SK-N-SH (cell line): ENCODE results near the gene GLYATL1. TPM values are rescaled to one million over a fixed set of nuclear protein-coding genes. Genes with fewer than 3 reads are reported as not detected.

Experiments used
- CTCF ChIA-PET: fragments of 300-600, 350-600 bp; formaldehyde crosslinking; extraction: SDS; loops from one replicate; lab custom pipeline; 2021; lab: Yijun Ruan, JAX
- POLR2A ChIA-PET: fragments of 350-600 bp; sonication (Branson Sonifier 250); formaldehyde crosslinking; extraction: SDS; loops from one replicate; lab custom pipeline; 2020; ENCODE audit warnings: antibody characterized with exemption, inconsistent platforms; lab: Yijun Ruan, JAX
- DNase-seq: peaks from one replicate; pipeline ENCODE4 v3.0.0; 2012
- H2AFZ ChIP-seq: fragments of 200-600 bp; sonication (generic); 2 replicates; pipeline ENCODE4 v1.8.1; 2016; ENCODE audit warnings: antibody characterized with exemption, mild to moderate bottlenecking, low read depth
- H3F3A ChIP-seq: fragments of 200-600 bp; sonication (generic); replicated peaks from 2 replicates; pipeline ENCODE3; 2016; ENCODE audit warnings: antibody characterized with exemption, mild to moderate bottlenecking; ENCODE audit not compliant: insufficient read depth
- H3K27ac ChIP-seq, 2 experiments: fragments of 200-500 bp in 1 of 2; fragments of 200-600 bp in 1 of 2; sonication (Bioruptor generic) in 1 of 2; sonication (generic), shearing (Covaris generic) in 1 of 2; 2 replicates each; pipeline versions ENCODE4 v1.5.1 to v1.6.1; 2014 to 2016; ENCODE audit warnings: low read depth in 2 of 2, inconsistent platforms in 1 of 2, low read length in 1 of 2, mild to moderate bottlenecking in 1 of 2, mixed read lengths in 1 of 2
- H3K27me3 ChIP-seq: fragments of 200-600 bp; sonication (generic), shearing (Covaris generic); 2 replicates; pipeline ENCODE4 v1.6.1; 2016; ENCODE audit warnings: mixed run types; ENCODE audit not compliant: insufficient read depth
- H3K36me3 ChIP-seq, 2 experiments: fragments of 200-500 bp in 1 of 2; fragments of 200-600 bp in 1 of 2; sonication (Bioruptor generic) in 1 of 2; sonication (generic) in 1 of 2; replicated peaks in 1 of 2; 2 replicates each; pipeline versions ENCODE3 to v1.5.1; 2014 to 2016; ENCODE audit warnings: low read length in 1 of 2, mild to moderate bottlenecking in 1 of 2; ENCODE audit not compliant: insufficient read depth in 2 of 2, control insufficient read depth in 1 of 2
- H3K4me1 ChIP-seq, 2 experiments: fragments of 200-500 bp in 1 of 2; fragments of 200-600 bp in 1 of 2; sonication (Bioruptor generic) in 1 of 2; sonication (generic), shearing (Covaris generic) in 1 of 2; 2 replicates each; pipeline versions ENCODE4 v1.5.1 to v1.6.1; 2014 to 2016; ENCODE audit warnings: low read depth in 1 of 2, low read length in 1 of 2, mixed run types in 1 of 2; ENCODE audit not compliant: insufficient read depth in 2 of 2, control insufficient read depth in 1 of 2
- H3K4me2 ChIP-seq: fragments of 200-600 bp; sonication (generic), shearing (Covaris generic); 2 replicates; pipeline ENCODE4 v1.6.1; 2017; ENCODE audit warnings: mixed run types
- H3K4me3 ChIP-seq, 2 experiments: fragments of 200-500 bp in 1 of 2; fragments of 200-600 bp in 1 of 2; sonication (Bioruptor generic) in 1 of 2; sonication (generic), shearing (Covaris generic) in 1 of 2; 2 replicates each; pipeline versions ENCODE4 v1.5.1 to v1.8.1; 2014 to 2016; ENCODE audit warnings: low read depth in 2 of 2, inconsistent platforms in 1 of 2, low read length in 1 of 2, mild to moderate bottlenecking in 1 of 2, mixed read lengths in 1 of 2, moderate library complexity in 1 of 2
- H3K79me2 ChIP-seq: fragments of 200-600 bp; sonication (generic); 2 replicates; pipeline ENCODE4 v1.8.1; 2017; ENCODE audit warnings: mild to moderate bottlenecking; ENCODE audit not compliant: insufficient read depth
- H3K9ac ChIP-seq: fragments of 200-600 bp; sonication (generic); 2 replicates; pipeline ENCODE4 v1.6.1; 2017; ENCODE audit warnings: mixed run types
- H3K9me2 ChIP-seq: fragments of 200-600 bp; sonication (generic); 2 replicates; pipeline ENCODE4 v1.6.1; 2017; ENCODE audit warnings: mixed run types
- H3K9me3 ChIP-seq: fragments of 200-600 bp; sonication (generic); 2 replicates; pipeline ENCODE4 v1.6.1; 2017; ENCODE audit warnings: mixed run types, mild to moderate bottlenecking, moderate library complexity
- H4K20me1 ChIP-seq: fragments of 200-600 bp; sonication (generic); 2 replicates; pipeline ENCODE4 v1.6.1; 2017; ENCODE audit warnings: mild to moderate bottlenecking, mixed run types; ENCODE audit not compliant: insufficient read depth
- CHD2 ChIP-seq: fragments of 150-350 bp; IDR thresholded peaks from 2 replicates; pipeline ENCODE4 v1.6.1; 2018; ENCODE audit warnings: low read length; ENCODE audit not compliant: partially characterized antibody
- EP300 ChIP-seq, 2 experiments: IDR thresholded peaks; 2 replicates each; pipeline versions ENCODE4 v1.4.0 to v1.6.1; 2012; ENCODE audit warnings: borderline replicate concordance in 1 of 2, low read depth in 1 of 2, low read length in 1 of 2
- FOXJ3 ChIP-seq: sonication (generic); formaldehyde crosslinking; IDR thresholded peaks from 2 replicates; pipeline ENCODE4 v1.5.1; 2020; ENCODE audit warnings: mild to moderate bottlenecking, missing genetic modification reagents
- FOXM1 ChIP-seq: IDR thresholded peaks from 2 replicates; pipeline ENCODE4 v1.4.0; 2012; ENCODE audit warnings: low read depth, mild to moderate bottlenecking
- GABPA ChIP-seq: IDR thresholded peaks from 2 replicates; pipeline ENCODE4 v1.4.0; 2012; ENCODE audit warnings: low read depth, mild to moderate bottlenecking
- GATA2 ChIP-seq: sonication (generic); formaldehyde crosslinking; IDR thresholded peaks from 2 replicates; pipeline ENCODE4 v1.5.0; 2020; ENCODE audit warnings: mild to moderate bottlenecking, missing genetic modification reagents
- POLR2AphosphoS5 ChIP-seq: IDR thresholded peaks from 2 replicates; pipeline ENCODE4 v1.6.1; 2012; ENCODE audit warnings: low read depth, low read length
- RFX5 ChIP-seq: IDR thresholded peaks from 2 replicates; pipeline ENCODE4 v1.6.1; 2012; ENCODE audit warnings: mild to moderate bottlenecking, improper control_type of control experiment, low read length
- RXRA ChIP-seq: IDR thresholded peaks from 2 replicates; pipeline ENCODE4 v1.4.0; 2012; ENCODE audit warnings: low read depth, mild to moderate bottlenecking, borderline replicate concordance
- SMC3 ChIP-seq: IDR thresholded peaks from 2 replicates; pipeline ENCODE4 v1.6.1; 2012; ENCODE audit warnings: low read depth, low read length, improper control_type of control experiment
- TAF1 ChIP-seq: IDR thresholded peaks from 2 replicates; pipeline ENCODE4 v1.6.1; 2012; ENCODE audit warnings: low read depth, mild to moderate bottlenecking, low read length, moderate library complexity, borderline replicate concordance
- TCF12 ChIP-seq: IDR thresholded peaks from 2 replicates; pipeline ENCODE4 v1.4.0; 2012
- YY1 ChIP-seq: IDR thresholded peaks from 2 replicates; pipeline ENCODE4 v1.4.0; 2012; ENCODE audit warnings: low read depth, mild to moderate bottlenecking
- WGBS: methylation state at CpG from one replicate; pipeline ENCODE4 v1.1.6; 2017; ENCODE audit warnings: low lambda C conversion rate; 5-methylcytosine and 5-hydroxymethylcytosine counted together
- polyA plus RNA-seq, 3 experiments: library from polyadenylated mRNA; depleted of rRNA; stranded (reverse); fragments of >200 nt; gene quantifications; 2 replicates each; pipeline ENCODE4 v1.2.3, GENCODE V29; 2012
- TF ChIP-seq, protein P1 (sequence below): IDR thresholded peaks from 2 replicates; pipeline ENCODE4; 2012
- TF ChIP-seq, protein P2 (sequence below): fragments of 150-350 bp; IDR thresholded peaks from 2 replicates; pipeline ENCODE4 v1.6.1; 2016; ENCODE audit warnings: mild to moderate bottlenecking, low read depth, low read length
- TF ChIP-seq, protein P3 (sequence below): IDR thresholded peaks from 2 replicates; pipeline ENCODE4 v1.4.0; 2012; ENCODE audit warnings: low read depth, borderline replicate concordance
- TF ChIP-seq, protein P4 (sequence below): IDR thresholded peaks from 2 replicates; pipeline ENCODE4 v1.4.0; 2012; ENCODE audit warnings: low read depth
- TF ChIP-seq, protein P5 (sequence below): fragments of 150-350 bp; IDR thresholded peaks from 2 replicates; pipeline ENCODE4 v1.6.1; 2017; ENCODE audit warnings: antibody characterized with exemption, low read length, low read depth, borderline replicate concordance

The GLYATL1 gene
- polyA plus RNA-seq, 1 of the 3 experiments (the other 2 are of a cell fraction) = 0.21 TPM

DNA sequence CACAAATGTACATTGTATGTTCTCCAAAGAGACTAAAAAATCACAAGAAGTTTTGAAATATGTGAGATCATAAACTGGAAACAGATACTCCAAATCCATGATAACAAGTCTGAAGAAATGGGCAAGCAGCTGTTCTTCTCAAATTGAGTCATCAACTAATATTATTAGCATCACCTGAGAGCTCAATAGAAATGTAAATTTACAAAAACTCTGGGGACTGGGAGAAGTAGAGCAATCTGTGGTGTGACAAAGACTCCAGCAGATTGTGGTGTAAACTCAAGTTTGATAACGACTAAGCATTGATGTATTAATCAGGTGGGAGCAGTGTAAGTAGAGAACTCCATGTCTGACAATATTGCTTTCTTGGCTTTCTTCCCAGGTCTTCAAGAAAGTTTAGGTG is 53.2 kb downstream of the GLYATL1 start:
- Histone ChIP-seq H3K9me3 (no peaks in the 10 kb centered on the region), H3K4me2 (no peak overlapping the region), H3K36me3 (no peaks in the 10 kb centered on the region), H2AFZ (no peak overlapping the region), H3K79me2 (no peaks in the 10 kb centered on the region), H3F3A (no peaks in the 10 kb centered on the region), H3K9ac (no peak overlapping the region), H3K27me3 (no peaks in the 10 kb centered on the region; the same call in 1 of the 2 replicates), H3K9me2 (no peaks in the 10 kb centered on the region), H4K20me1 (no peaks in the 10 kb centered on the region)
- POLR2A ChIA-PET = no interaction called here
- CTCF ChIA-PET = no interaction called here
- DNase-seq = no peak
- 0% methylated on average over 1 of the region's 1 CpG for WGBS
- TF ChIP-seq, protein P1, sequence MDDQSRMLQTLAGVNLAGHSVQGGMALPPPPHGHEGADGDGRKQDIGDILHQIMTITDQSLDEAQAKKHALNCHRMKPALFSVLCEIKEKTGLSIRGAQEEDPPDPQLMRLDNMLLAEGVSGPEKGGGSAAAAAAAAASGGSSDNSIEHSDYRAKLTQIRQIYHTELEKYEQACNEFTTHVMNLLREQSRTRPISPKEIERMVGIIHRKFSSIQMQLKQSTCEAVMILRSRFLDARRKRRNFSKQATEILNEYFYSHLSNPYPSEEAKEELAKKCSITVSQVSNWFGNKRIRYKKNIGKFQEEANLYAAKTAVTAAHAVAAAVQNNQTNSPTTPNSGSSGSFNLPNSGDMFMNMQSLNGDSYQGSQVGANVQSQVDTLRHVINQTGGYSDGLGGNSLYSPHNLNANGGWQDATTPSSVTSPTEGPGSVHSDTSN = no peak
- TF ChIP-seq RXRA (no peak), TAF1 (no peak), FOXM1 (no peak), RFX5 (no peak), YY1 (no peak), GATA2 (CRISPR knock-in tag) (no peak), FOXJ3 (CRISPR knock-in tag) (no peak), EP300 (IDR thresholded peaks at IDR 0.05; ENCODE audit: borderline replicate concordance in 1 of 2, low read depth in 1 of 2, low read length in 1 of 2) (no peak)
- TF ChIP-seq, protein P2, sequence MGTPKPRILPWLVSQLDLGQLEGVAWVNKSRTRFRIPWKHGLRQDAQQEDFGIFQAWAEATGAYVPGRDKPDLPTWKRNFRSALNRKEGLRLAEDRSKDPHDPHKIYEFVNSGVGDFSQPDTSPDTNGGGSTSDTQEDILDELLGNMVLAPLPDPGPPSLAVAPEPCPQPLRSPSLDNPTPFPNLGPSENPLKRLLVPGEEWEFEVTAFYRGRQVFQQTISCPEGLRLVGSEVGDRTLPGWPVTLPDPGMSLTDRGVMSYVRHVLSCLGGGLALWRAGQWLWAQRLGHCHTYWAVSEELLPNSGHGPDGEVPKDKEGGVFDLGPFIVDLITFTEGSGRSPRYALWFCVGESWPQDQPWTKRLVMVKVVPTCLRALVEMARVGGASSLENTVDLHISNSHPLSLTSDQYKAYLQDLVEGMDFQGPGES = no peak
- TF ChIP-seq, protein P3, sequence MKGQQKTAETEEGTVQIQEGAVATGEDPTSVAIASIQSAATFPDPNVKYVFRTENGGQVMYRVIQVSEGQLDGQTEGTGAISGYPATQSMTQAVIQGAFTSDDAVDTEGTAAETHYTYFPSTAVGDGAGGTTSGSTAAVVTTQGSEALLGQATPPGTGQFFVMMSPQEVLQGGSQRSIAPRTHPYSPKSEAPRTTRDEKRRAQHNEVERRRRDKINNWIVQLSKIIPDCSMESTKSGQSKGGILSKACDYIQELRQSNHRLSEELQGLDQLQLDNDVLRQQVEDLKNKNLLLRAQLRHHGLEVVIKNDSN = no peak
- TF ChIP-seq, all 33 proteins: peak for 0
- Histone ChIP-seq H3K4me1 (no peaks in the 10 kb centered on the region), H3K27ac (no peak overlapping the region), H3K4me3 (no peak overlapping the region)

DNA sequence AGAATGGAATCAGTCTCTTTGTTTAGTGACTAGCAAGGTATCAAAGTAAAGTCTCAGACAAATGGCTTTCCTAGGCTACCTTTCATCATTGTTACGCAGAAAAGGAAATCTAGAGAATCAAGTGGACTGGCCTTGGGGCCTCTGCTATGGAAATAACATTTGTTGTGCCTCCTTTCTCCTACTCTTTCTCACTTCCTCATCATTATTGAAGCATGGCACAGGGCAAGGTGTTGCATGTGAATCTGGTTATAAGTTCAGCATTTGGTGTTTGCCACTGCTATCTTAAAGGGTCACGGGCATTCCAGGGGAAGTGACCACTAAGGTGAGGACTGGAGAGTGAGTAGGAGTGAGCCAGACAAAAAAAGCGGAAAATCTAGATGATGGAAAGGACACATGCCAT is 54.9 kb downstream of the GLYATL1 start:
- no peaks in the 10 kb centered on the region for H3K36me3 ChIP-seq
- WGBS = 4% methylated on average over 3 of the region's 3 CpGs
- no peaks in the 10 kb centered on the region for H3K79me2 ChIP-seq
- H3K9me3 ChIP-seq = no peaks in the 10 kb centered on the region
- CTCF ChIA-PET = no interaction called here
- H3K9ac ChIP-seq = no peak overlapping the region
- no peaks in the 10 kb centered on the region for H3K4me1 ChIP-seq
- no peaks in the 10 kb centered on the region; the same call in 1 of the 2 replicates for H3K27me3 ChIP-seq
- no peaks in the 10 kb centered on the region for H3K9me2 ChIP-seq
- POLR2A ChIA-PET = no interaction called here
- TF ChIP-seq RFX5 (no peak), RXRA (no peak), SMC3 (no peak), GABPA (no peak), GATA2 (CRISPR knock-in tag) (no peak), YY1 (no peak), POLR2AphosphoS5 (no peak), FOXM1 (no peak), TAF1 (no peak), TCF12 (no peak), CHD2 (no peak)
- TF ChIP-seq, protein P4, sequence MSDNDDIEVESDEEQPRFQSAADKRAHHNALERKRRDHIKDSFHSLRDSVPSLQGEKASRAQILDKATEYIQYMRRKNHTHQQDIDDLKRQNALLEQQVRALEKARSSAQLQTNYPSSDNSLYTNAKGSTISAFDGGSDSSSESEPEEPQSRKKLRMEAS = no peak
- TF ChIP-seq, protein P3 = no peak
- TF ChIP-seq, protein P5, sequence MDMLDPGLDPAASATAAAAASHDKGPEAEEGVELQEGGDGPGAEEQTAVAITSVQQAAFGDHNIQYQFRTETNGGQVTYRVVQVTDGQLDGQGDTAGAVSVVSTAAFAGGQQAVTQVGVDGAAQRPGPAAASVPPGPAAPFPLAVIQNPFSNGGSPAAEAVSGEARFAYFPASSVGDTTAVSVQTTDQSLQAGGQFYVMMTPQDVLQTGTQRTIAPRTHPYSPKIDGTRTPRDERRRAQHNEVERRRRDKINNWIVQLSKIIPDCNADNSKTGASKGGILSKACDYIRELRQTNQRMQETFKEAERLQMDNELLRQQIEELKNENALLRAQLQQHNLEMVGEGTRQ = no peak
- H3K4me3 ChIP-seq = no peak overlapping the region
- H2AFZ ChIP-seq = no peak overlapping the region
- no peaks in the 10 kb centered on the region for H4K20me1 ChIP-seq
- no peaks in the 10 kb centered on the region for H3F3A ChIP-seq
- DNase-seq = no peak
- no peak overlapping the region for H3K27ac ChIP-seq
- H3K4me2 ChIP-seq = no peak overlapping the region
